Body of pancreas (tissue), 4 donors: ENCODE results near the gene MED13L.

ENCODE experiments used
- CTCF ChIP-seq, 7 experiments: fragments of 450-650 bp in 4 of 7; fragments of 200-600 bp in 3 of 7; sonication (generic) in 3 of 7; IDR thresholded peaks; one replicate each; pipeline ENCODE4 v1.5.1; 2016 to 2019; ENCODE audit warnings: antibody characterized with exemption in 7 of 7
- POLR2A ChIP-seq, 3 donors: fragments of 450-650 bp; IDR thresholded peaks; one replicate each; pipeline ENCODE4 v1.6.1; 2016; ENCODE audit warnings: antibody characterized with exemption in 3 of 3, mild to moderate bottlenecking in 2 of 3

GRCh38 chr12:116012757-116013156 is 264.7 kb downstream of the MED13L start:
- TF ChIP-seq CTCF (IDR thresholded peaks at IDR 0.05) (no peak), POLR2A (IDR thresholded peaks at IDR 0.05) (no peak)
